Measurements from ENCODE around the gene BUD31. TPM values are rescaled to one million over a fixed set of nuclear protein-coding genes. Genes with fewer than 3 reads are reported as not detected.
A peak's percentile ranks its signal among the peaks of the same experiment; 100 is the strongest.

BUD31 gene
- total and polyA plus RNA-seq, 9 of the 15 experiments (the other 6 are each of a cell fraction or from before 2014, with no cell fraction given) = 105 to 342 (median 247) TPM

GRCh38 chr7:99457050-99457649, 48.4 kb downstream of the BUD31 start:
- DNase-seq (ENCODE audit: extremely low read depth in 1 of 4, low spot score in 3 of 4) = peak in 1 of 4 experiments; percentile 28
- FAIRE-seq = no peak
- ChIA-PET POLR2A (interaction anchor here (0.6 to 2.9 kb wide), 4 partner anchors 8 to 67 kb away, joined by 3 to 28 read pairs (median 6); partner anchors contain the start of genes ATP5MF, CPSF4 and PTCD1), CTCF (ENCODE audit: low intra/inter-chr PET ratio) (no interaction called here)
- H3K36me3 ChIP-seq (ENCODE audit: control insufficient read depth, insufficient read depth, low read length) = peaks cover 99% of the 10 kb centered on the region
- TF ChIP-seq HIVEP1 (CRISPR knock-in tag; IDR thresholded peaks at IDR 0.05) = no peak
- peak; percentile 40; the same call in 1 of the 2 replicates for TF ChIP-seq PML (IDR thresholded peaks at IDR 0.05; ENCODE audit: low read length)
- TF ChIP-seq SPI1 (IDR thresholded peaks at IDR 0.05; ENCODE audit: borderline replicate concordance, low read depth, low read length) = peak; percentile 10; the same call in 1 of the 2 replicates
- peak; percentile 8; the same call in 1 of the 2 replicates for TF ChIP-seq MYNN (IDR thresholded peaks at IDR 0.05)
- TF ChIP-seq MYNN (CRISPR knock-in tag; IDR thresholded peaks at IDR 0.05) = no peak
- TF ChIP-seq ZNF780A (CRISPR knock-in tag; IDR thresholded peaks at IDR 0.05) = no peak
- H3K4me2 ChIP-seq (ENCODE audit: insufficient read depth, low read length) = no peak overlapping the region
- in situ Hi-C loops (cut with MboI) = no loop called here
- H3K9me1 ChIP-seq (ENCODE audit: control insufficient read depth, insufficient read depth, low read length) = no peaks in the 10 kb centered on the region
- peaks cover 0 to 27% of the 10 kb centered on the region in 2 experiments; a peak in 2 of 5 replicates for H3K4me1 ChIP-seq (replicated peaks in 1 of 2; ENCODE audit: control insufficient read depth in 2 of 2, insufficient read depth in 2 of 2, low read length in 2 of 2)
- H3K9me3 ChIP-seq (replicated peaks; ENCODE audit: control insufficient read depth, insufficient read depth, low read depth, low read length) = no peaks in the 10 kb centered on the region
- H2AFZ ChIP-seq (ENCODE audit: low read depth, low read length) = no peak overlapping the region
- no peak overlapping the region for H3K9ac ChIP-seq (ENCODE audit: insufficient read depth in 1 of 2, low read depth in 2 of 2, low read length in 2 of 2)
- H3K27ac ChIP-seq (ENCODE audit: extremely low read depth, low read depth, low read length) = no peak overlapping the region
- H4K20me1 ChIP-seq (replicated peaks; ENCODE audit: control insufficient read depth, insufficient read depth, low read length) = peaks cover 55% of the 10 kb centered on the region
- no peaks in the 10 kb centered on the region for H3K27me3 ChIP-seq (ENCODE audit: control insufficient read depth in 2 of 2, insufficient read depth in 2 of 2, low read length in 2 of 2)
- H3K79me2 ChIP-seq (ENCODE audit: control insufficient read depth, insufficient read depth, low read length) = peaks cover 53% of the 10 kb centered on the region
- no TSS peak for BruUV-seq (replicated peaks)
- ATAC-seq = peak; percentile 6
- H3K4me3 ChIP-seq = no peak overlapping the region
- 85% methylated on average over 6 of the region's 6 CpGs for WGBS (ENCODE audit: insufficient coverage, low coverage, missing lambda C conversion rate)
- intact Hi-C loops (cut with micrococcal nuclease) = no loop called here
